Measurements from ENCODE around the gene CANT1. TPM values are rescaled to one million over a fixed set of nuclear protein-coding genes. Genes with fewer than 3 reads are reported as not detected.

The CANT1 gene
- total RNA-seq, 1 experiment from 2014 or later: 54.2 TPM

- BruUV-seq (replicated peaks): no TSS peak
- POLR2A ChIA-PET (ENCODE audit: low non-redundant PET): interaction anchor here (0.7 kb wide), 1 partner anchor 67 kb away, joined by 4 read pairs; no protein-coding TSS in a partner anchor
- Histone ChIP-seq H3K4me3 (ENCODE audit: low read depth, low read length, poor library complexity, severe bottlenecking) (no peak overlapping the region), H3K4me1 (ENCODE audit: insufficient read depth, low read length, poor library complexity, severe bottlenecking) (peaks cover 35% of the 10 kb centered on the region), H3K36me3 (ENCODE audit: insufficient read depth, low read length, poor library complexity, severe bottlenecking) (no peaks in the 10 kb centered on the region), H3K27ac (ENCODE audit: low read depth, low read length, poor library complexity, severe bottlenecking) (no peak overlapping the region), H3K27me3 (replicated peaks; ENCODE audit: insufficient read depth, low read depth, low read length, poor library complexity) (no peaks in the 10 kb centered on the region), H3K9me3 (ENCODE audit: low read depth, low read length, poor library complexity, severe bottlenecking) (no peaks in the 10 kb centered on the region)
- intact Hi-C loops (cut with micrococcal nuclease; ENCODE audit: unreplicated experiment): no loop called here
- no peak for DNase-seq (ENCODE audit: low spot score)
- no peak for TF ChIP-seq EZH2 (IDR thresholded peaks at IDR 0.05; ENCODE audit: borderline replicate concordance, low read depth, low read length, poor library complexity, severe bottlenecking)
- TF ChIP-seq CTCF (conservative IDR thresholded peaks at IDR 0.05; ENCODE audit: low read depth, low read length): no peak
- CTCF ChIA-PET: no interaction called here
These were observed 19.9 kb upstream of the CANT1 start for GRCh38 chr17:79029327-79030009.

- H3K9me3 ChIP-seq (ENCODE audit: low read depth, low read length, poor library complexity, severe bottlenecking): no peaks in the 10 kb centered on the region
- H3K36me3 ChIP-seq (ENCODE audit: insufficient read depth, low read length, poor library complexity, severe bottlenecking): no peaks in the 10 kb centered on the region
- POLR2A ChIA-PET (ENCODE audit: low non-redundant PET): no interaction called here
- no peak overlapping the region for H3K4me3 ChIP-seq (ENCODE audit: low read depth, low read length, poor library complexity, severe bottlenecking)
- H3K27me3 ChIP-seq (replicated peaks; ENCODE audit: insufficient read depth, low read depth, low read length, poor library complexity): no peaks in the 10 kb centered on the region
- H3K4me1 ChIP-seq (ENCODE audit: insufficient read depth, low read length, poor library complexity, severe bottlenecking): peaks cover 38% of the 10 kb centered on the region
- CTCF ChIA-PET: interaction anchor here (0.7 kb wide), 1 partner anchor 17 kb away, joined by 3 read pairs; no protein-coding TSS in a partner anchor
- intact Hi-C loops (cut with micrococcal nuclease; ENCODE audit: unreplicated experiment): no loop called here
- no peak for DNase-seq (ENCODE audit: low spot score)
- no peak overlapping the region for H3K27ac ChIP-seq (ENCODE audit: low read depth, low read length, poor library complexity, severe bottlenecking)
- BruUV-seq (replicated peaks): no TSS peak
- TF ChIP-seq CTCF (conservative IDR thresholded peaks at IDR 0.05; ENCODE audit: low read depth, low read length): peak; percentile 46; the same call in 1 of the 2 replicates
- TF ChIP-seq EZH2 (IDR thresholded peaks at IDR 0.05; ENCODE audit: borderline replicate concordance, low read depth, low read length, poor library complexity, severe bottlenecking): no peak
These were observed 19.1 kb upstream of the CANT1 start for GRCh38 chr17:79028496-79029326.

- peaks cover 38% of the 10 kb centered on the region for H3K4me1 ChIP-seq (ENCODE audit: insufficient read depth, low read length, poor library complexity, severe bottlenecking)
- H3K4me3 ChIP-seq (ENCODE audit: low read depth, low read length, poor library complexity, severe bottlenecking): no peak overlapping the region
- DNase-seq (ENCODE audit: low spot score): no peak
- H3K27ac ChIP-seq (ENCODE audit: low read depth, low read length, poor library complexity, severe bottlenecking): no peak overlapping the region
- no TSS peak for BruUV-seq (replicated peaks)
- TF ChIP-seq CTCF (conservative IDR thresholded peaks at IDR 0.05; ENCODE audit: low read depth, low read length) (no peak), EZH2 (IDR thresholded peaks at IDR 0.05; ENCODE audit: borderline replicate concordance, low read depth, low read length, poor library complexity, severe bottlenecking) (no peak)
- CTCF ChIA-PET: interaction anchor here (0.7 kb wide), 1 partner anchor 18 kb away, joined by 3 read pairs; no protein-coding TSS in a partner anchor
- H3K27me3 ChIP-seq (replicated peaks; ENCODE audit: insufficient read depth, low read depth, low read length, poor library complexity): no peaks in the 10 kb centered on the region
- POLR2A ChIA-PET (ENCODE audit: low non-redundant PET): no interaction called here
- H3K9me3 ChIP-seq (ENCODE audit: low read depth, low read length, poor library complexity, severe bottlenecking): no peaks in the 10 kb centered on the region
- no peaks in the 10 kb centered on the region for H3K36me3 ChIP-seq (ENCODE audit: insufficient read depth, low read length, poor library complexity, severe bottlenecking)
- intact Hi-C loops (cut with micrococcal nuclease; ENCODE audit: unreplicated experiment): no loop called here
These were observed 18.4 kb upstream of the CANT1 start for GRCh38 chr17:79027925-79028491.
